H54 (cell line): ENCODE data around the gene ZBTB7C.

Experiments
- DNase-seq: peaks from one replicate; pipeline ENCODE4 v3.0.0; 2011; ENCODE audit warnings: low spot score, mixed read lengths; ENCODE audit not compliant: insufficient read length
- FAIRE-seq: peaks from 3 replicates; lab custom pipeline; 2011; peaks lifted over from hg19 to GRCh38; lab: Jason Lieb, UNC
- POLR2A ChIP-seq: IDR thresholded peaks from 2 replicates; pipeline ENCODE4 v1.6.1; 2011; ENCODE audit warnings: low read depth, mild to moderate bottlenecking, low read length

Gene ZBTB7C

GRCh38 chr18:48042431-48042830 lies 366.8 kb downstream of the ZBTB7C start:
- TF ChIP-seq POLR2A: no peak
- FAIRE-seq: no peak
- DNase-seq: no peak

GRCh38 chr18:48040457-48041110 lies 368.6 kb downstream of the ZBTB7C start:
- DNase-seq: no peak
- no peak for TF ChIP-seq POLR2A
- no peak for FAIRE-seq

GRCh38 chr18:48039769-48040215 lies 369.4 kb downstream of the ZBTB7C start:
- FAIRE-seq (no peak), DNase-seq (no peak)
- no peak for TF ChIP-seq POLR2A

GRCh38 chr18:48038636-48039035 lies 370.5 kb downstream of the ZBTB7C start:
- no peak for TF ChIP-seq POLR2A
- FAIRE-seq (no peak), DNase-seq (no peak)

GRCh38 chr18:48037481-48038271 lies 371.5 kb downstream of the ZBTB7C start:
- FAIRE-seq (no peak), DNase-seq (no peak)
- no peak for TF ChIP-seq POLR2A

GRCh38 chr18:48036641-48037421 lies 372.4 kb downstream of the ZBTB7C start:
- DNase-seq (no peak), FAIRE-seq (no peak)
- no peak for TF ChIP-seq POLR2A

- no peak for TF ChIP-seq POLR2A
- FAIRE-seq (no peak), DNase-seq (no peak)
Measured at GRCh38 chr18:48036226-48036625, 373.0 kb downstream of the ZBTB7C start.

GRCh38 chr18:48035556-48035860 lies 373.7 kb downstream of the ZBTB7C start:
- DNase-seq: no peak
- FAIRE-seq: no peak
- no peak for TF ChIP-seq POLR2A

- no peak for DNase-seq
- FAIRE-seq: no peak
- no peak for TF ChIP-seq POLR2A
Measured at GRCh38 chr18:48034651-48035555, 374.3 kb downstream of the ZBTB7C start.

- DNase-seq (no peak), FAIRE-seq (no peak)
- TF ChIP-seq POLR2A: no peak
Measured at GRCh38 chr18:48033790-48034650, 375.2 kb downstream of the ZBTB7C start.

GRCh38 chr18:48032876-48033789 lies 376.1 kb downstream of the ZBTB7C start:
- peak; percentile 66 for FAIRE-seq
- no peak for TF ChIP-seq POLR2A
- peak; percentile 46 for DNase-seq

GRCh38 chr18:48031641-48032040 lies 377.5 kb downstream of the ZBTB7C start:
- FAIRE-seq (no peak), DNase-seq (no peak)
- TF ChIP-seq POLR2A: no peak
